Thoracic aorta (tissue), 2 donors: ENCODE measurements around the gene KRT83. TPM values are rescaled to one million over a fixed set of nuclear protein-coding genes. Genes with fewer than 3 reads are reported as not detected.

ENCODE experiments used
- ATAC-seq: fragments of 150-250 bp; one replicate; pipeline ENCODE4 v1.8.0; 2017; ENCODE audit warnings: low read depth; ENCODE audit not compliant: insufficient number of reproducible peaks, low FRiP score
- DNase-seq: peaks from one replicate; pipeline ENCODE4 v3.0.0-alpha.2; 2020; ENCODE audit warnings: low spot score
- H3K27ac ChIP-seq, 2 donors: fragments of 200-600 bp; sonication (generic); 1 replicate in 1 of 2; 2 replicates in 1 of 2; pipeline ENCODE4 v1.5.1; 2016; ENCODE audit warnings: mild to moderate bottlenecking in 2 of 2, moderate library complexity in 2 of 2
- H3K27me3 ChIP-seq: fragments of 200-600 bp; sonication (generic); replicated peaks from 2 replicates; pipeline ENCODE4 v1.6.0; 2016; ENCODE audit warnings: mild to moderate bottlenecking; ENCODE audit not compliant: insufficient read depth
- H3K36me3 ChIP-seq: fragments of 200-600 bp; sonication (generic); one replicate; pipeline ENCODE4 v1.5.1; 2016
- H3K4me1 ChIP-seq, 2 donors: fragments of 200-600 bp; sonication (generic); 1 replicate in 1 of 2; 2 replicates in 1 of 2; pipeline versions ENCODE4 v1.5.1 to v1.6.0; 2016; ENCODE audit warnings: low read depth in 2 of 2, mild to moderate bottlenecking in 1 of 2; ENCODE audit not compliant: control insufficient read depth in 1 of 2
- H3K4me3 ChIP-seq: fragments of 200-600 bp; sonication (generic); 2 replicates; pipeline ENCODE4 v1.5.1; 2016; ENCODE audit warnings: mild to moderate bottlenecking
- H3K9me3 ChIP-seq: fragments of 200-600 bp; sonication (generic); 2 replicates; pipeline ENCODE4 v1.5.1; 2016
- CTCF ChIP-seq: fragments of 200-600 bp; sonication (generic); IDR thresholded peaks from one replicate; pipeline ENCODE4 v1.5.1; 2019; ENCODE audit warnings: antibody characterized with exemption
- total RNA-seq, 2 donors: library from RNA; depleted of rRNA; stranded (reverse); fragments of >200 nt; gene quantifications; one replicate each; pipeline versions ENCODE4 v1.1.0 to v1.2.3, GENCODE V29; 2016

KRT83 gene
- total RNA-seq, 2 donors from 2014 or later: not detected

DNA sequence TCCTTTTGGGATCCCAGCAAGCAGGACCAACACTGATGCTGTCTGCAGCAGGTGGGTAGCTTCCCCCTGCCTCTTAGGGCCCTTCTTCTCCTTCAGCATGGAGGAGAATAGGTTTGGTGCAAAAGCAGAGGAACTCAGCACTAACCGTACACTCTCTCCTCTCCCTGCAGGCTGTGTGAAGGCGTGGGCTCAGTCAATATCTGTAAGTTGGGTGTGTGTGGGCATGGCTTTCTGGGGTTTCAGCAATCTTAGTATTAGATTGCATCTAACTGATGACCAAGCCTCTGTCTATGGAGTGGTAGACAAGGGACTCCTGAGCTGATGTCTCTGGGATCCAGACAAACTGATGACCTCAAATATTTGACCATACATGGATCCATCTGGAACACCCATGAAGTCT lies 31.8 kb upstream of the KRT83 start:
- Histone ChIP-seq H3K36me3 (no peaks in the 10 kb centered on the region), H3K27me3 (no peaks in the 10 kb centered on the region), H3K4me3 (no peak overlapping the region), H3K9me3 (no peaks in the 10 kb centered on the region), H3K4me1 (peaks cover 9 to 10% of the 10 kb centered on the region in 2 donors), H3K27ac (no peak overlapping the region)
- no peak for DNase-seq
- TF ChIP-seq CTCF: no peak
- ATAC-seq: no peak

DNA sequence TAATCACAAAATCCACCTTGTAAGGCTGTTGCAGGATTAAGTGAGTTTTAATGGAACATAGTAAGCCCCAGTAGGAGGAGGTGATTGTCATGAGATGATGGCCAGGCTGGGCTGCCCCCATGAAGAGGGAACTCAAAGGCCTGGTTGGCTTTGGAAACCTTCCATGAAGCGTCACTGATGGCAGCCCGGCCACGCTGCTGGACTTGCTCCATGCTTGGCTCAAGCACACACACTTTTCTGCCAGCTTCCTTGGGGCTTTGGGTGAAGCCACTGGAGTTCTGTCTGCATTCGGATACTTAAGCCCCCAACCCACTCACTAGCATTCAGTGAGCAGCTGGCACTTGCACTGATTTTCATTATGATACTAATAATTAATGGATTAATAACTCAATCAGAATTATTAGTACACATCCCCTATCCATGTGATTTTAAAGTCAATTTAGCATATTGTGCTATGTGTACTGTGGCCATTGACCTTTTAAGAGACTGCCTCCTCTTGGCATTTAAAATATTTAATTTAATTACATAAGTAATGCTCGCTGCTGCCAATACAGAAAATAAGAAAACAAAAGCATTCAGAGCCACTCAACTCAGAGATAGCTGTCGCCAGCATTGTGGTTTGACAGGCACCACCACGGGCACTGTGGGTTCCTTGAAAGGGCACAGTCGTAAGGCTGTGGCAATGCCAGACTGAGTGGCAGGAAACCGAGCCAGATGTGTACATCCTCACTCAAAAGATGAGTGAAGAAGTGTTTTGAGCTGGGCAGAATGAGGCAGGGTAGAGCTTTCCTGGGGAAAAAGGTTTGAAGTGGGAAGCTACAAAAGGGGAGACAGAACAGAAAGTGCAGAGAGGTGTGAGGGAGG lies 30.2 kb upstream of the KRT83 start:
- Histone ChIP-seq H3K27ac (no peak overlapping the region), H3K4me3 (no peak overlapping the region), H3K9me3 (no peaks in the 10 kb centered on the region), H3K36me3 (no peaks in the 10 kb centered on the region), H3K4me1 (peaks cover 9 to 10% of the 10 kb centered on the region in 2 donors), H3K27me3 (no peaks in the 10 kb centered on the region)
- ATAC-seq (no peak), DNase-seq (no peak)
- no peak for TF ChIP-seq CTCF

DNA sequence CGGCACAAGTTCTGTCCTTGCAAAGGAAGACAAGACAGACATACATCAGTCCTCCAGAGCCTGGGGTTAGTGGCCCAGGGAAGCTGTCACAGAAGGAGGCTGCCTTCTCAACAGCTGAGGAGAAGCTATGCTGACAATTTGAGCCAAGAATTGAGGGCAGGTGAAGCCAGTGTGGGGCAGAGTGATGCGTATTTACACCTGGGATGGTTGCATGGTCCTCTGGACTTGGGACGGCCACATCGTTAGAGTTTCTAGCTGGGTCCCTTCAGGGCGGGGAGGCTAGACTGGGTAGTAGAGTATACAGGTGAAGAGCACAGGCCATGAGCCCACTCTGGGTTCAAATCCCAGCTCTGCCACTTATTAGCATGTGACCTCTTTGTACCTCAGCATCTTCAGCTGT lies 29.6 kb upstream of the KRT83 start:
- H3K27me3 ChIP-seq: no peaks in the 10 kb centered on the region
- ATAC-seq (no peak), DNase-seq (no peak)
- H3K4me3 ChIP-seq: no peak overlapping the region
- H3K27ac ChIP-seq: no peak overlapping the region
- no peaks in the 10 kb centered on the region for H3K36me3 ChIP-seq
- no peaks in the 10 kb centered on the region for H3K9me3 ChIP-seq
- H3K4me1 ChIP-seq: peaks cover 9 to 10% of the 10 kb centered on the region in 2 donors
- no peak for TF ChIP-seq CTCF

DNA sequence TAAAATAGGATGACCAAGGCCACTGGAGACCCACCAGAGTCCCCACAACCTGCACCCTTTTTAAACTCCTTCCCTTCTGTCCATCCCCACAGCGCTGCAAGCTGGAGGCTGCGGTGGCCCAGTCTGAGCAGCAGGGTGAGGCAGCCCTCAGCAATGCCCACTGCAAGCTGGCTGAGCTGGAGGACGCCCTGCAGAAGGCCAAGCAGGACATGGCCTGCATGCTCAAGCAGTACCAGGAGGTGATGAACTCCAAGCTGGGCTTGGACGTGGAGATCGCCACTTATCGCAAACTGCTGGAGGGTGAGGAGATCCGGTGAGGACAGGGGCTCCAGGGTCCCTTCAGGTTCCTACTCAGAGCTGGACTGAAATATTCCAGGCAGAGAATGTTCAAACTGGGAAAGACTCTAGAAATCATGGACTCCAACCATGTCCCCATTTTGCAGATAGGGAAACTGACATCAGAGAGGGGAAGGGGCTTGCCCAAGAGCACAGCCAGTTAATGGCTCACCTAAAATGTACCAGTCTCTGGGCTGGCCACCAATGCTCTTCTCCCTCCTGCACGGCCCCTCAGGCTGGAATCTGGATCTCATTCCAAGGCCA lies 28.9 kb upstream of the KRT83 start:
- Histone ChIP-seq H3K4me1 (peaks cover 9 to 10% of the 10 kb centered on the region in 2 donors), H3K27ac (no peak overlapping the region), H3K4me3 (no peak overlapping the region), H3K9me3 (no peaks in the 10 kb centered on the region), H3K27me3 (no peaks in the 10 kb centered on the region), H3K36me3 (no peaks in the 10 kb centered on the region)
- ATAC-seq (no peak), DNase-seq (no peak)
- TF ChIP-seq CTCF: no peak

DNA sequence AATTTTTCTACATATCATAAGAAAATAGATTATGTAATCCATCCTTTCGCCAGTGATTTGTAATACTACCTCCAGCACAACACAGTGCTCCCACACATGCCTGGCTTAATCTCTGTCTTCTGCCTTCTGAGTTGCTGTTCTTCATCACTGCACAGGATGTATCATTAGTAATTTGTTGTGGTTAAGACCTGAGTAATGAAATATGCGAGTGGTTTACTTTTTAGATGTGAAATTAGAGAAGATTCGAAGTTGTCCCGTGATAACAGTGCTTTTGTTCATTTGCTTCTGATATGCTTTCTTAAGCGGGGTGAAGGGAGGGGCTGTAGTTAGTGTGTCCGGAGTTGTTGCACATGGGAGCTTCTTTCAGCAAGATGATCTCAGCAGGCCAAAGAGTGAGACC lies 28.0 kb upstream of the KRT83 start:
- no peaks in the 10 kb centered on the region for H3K36me3 ChIP-seq
- no peak overlapping the region for H3K4me3 ChIP-seq
- H3K27me3 ChIP-seq: no peaks in the 10 kb centered on the region
- H3K4me1 ChIP-seq: peaks cover 9 to 10% of the 10 kb centered on the region in 2 donors
- ATAC-seq: no peak
- H3K9me3 ChIP-seq: no peaks in the 10 kb centered on the region
- no peak for TF ChIP-seq CTCF
- no peak for DNase-seq
- no peak overlapping the region for H3K27ac ChIP-seq
